ENCODE results near the gene PNLIPRP2.

Gene PNLIPRP2

DNA sequence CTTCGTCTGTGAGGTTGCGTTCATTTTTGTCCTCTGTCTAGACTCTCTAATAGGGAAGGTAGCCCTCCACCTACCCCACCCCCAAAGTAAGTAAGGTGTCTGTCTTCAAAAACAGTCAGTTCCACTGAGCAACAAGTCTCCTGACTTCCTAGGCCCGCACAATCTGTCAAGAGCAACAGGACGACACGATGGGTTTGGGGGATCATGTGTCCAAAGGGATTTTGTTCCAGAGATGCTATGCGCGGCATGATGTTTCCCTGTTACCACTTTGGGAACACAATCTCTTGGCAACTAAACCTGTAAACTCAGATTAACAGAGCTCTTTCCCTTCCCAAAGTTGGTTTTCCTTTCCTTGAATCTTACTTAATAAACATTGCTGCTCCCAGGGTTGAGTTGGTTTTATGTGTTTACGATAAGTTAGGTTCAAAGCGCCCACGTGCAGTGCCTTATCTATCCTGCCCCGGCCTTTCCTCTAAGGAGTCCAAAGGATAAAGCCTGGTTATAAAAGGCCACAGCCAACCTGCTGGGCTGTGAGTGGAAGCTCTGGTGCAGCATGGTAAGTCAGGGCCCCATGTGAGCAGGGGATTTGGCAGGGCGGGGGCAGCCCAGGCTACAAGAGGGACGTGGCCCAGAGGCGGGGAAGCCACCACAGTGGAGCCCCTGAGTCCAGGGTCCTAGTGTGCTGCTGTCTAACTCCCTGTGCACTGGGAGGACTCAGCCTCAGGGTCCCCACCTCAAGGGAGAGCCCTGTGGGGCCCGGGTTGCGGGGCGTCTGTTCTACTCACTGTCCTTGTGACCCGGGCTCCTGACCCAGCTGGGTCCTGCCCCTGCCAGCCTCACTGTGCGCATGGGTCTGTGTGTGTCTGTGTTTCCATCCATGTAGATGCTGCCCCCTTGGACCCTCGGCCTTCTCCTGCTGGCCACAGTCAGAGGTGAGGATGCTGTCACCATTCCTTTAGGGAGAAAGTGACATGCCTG is at the start of gene PNLIPRP2:
PNLIPRP2 (plus strand) TSS at position 531 of the 978 bp plus-strand sequence.
- DNase-seq = no peak

DNA sequence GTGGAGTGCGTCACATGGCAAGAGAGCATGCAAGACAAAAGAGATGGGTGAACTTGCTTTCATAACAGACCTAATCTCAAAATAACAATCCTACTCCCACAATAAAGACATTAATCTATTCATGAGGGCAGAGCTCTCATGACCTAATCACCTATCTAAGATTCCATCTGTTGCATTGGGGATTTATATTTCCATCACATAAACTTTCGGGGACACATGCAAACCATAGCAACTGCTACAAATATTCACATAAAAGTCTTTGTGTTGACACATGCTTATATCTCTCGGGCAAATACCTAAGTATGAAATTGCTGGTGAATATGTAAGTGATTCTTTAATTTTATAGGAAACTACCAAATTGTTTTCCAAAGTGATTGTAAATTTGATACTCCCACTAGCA is 46.0 kb upstream of the PNLIPRP2 start:
- DNase-seq = no peak

DNA sequence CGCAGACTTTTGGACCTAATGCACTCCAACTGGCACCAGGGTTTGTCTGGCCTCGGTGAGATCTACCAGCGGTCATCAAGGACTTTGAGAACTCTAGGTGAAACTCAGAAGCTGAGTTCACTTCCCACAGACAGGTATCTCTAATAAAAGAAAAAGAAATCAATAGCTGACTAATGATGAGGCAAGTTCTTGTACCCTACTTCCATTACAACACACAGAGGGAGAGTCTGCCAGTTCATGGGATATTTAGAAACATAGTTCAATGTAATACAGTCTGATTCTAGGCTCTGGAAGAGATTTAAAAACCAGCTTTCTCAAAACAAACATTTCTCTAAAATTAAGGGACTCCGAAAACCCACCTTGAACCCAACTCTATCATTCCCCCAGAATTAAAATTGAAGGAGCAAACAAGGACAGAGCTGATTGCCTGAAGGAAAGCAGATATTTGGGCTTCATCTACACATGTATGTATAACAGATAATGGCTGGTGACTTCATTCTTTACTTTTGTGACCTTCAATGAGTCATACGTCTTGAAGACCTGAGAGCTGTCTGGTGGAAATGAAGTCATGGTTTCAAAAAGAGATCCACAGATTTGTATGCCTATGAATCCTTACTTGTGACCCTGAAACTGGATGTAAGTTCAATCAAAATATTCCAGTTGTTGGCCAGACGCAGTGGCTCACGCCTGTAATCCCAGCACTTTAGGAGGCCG is 32.7 kb upstream of the PNLIPRP2 start:
- no peak for DNase-seq

DNA sequence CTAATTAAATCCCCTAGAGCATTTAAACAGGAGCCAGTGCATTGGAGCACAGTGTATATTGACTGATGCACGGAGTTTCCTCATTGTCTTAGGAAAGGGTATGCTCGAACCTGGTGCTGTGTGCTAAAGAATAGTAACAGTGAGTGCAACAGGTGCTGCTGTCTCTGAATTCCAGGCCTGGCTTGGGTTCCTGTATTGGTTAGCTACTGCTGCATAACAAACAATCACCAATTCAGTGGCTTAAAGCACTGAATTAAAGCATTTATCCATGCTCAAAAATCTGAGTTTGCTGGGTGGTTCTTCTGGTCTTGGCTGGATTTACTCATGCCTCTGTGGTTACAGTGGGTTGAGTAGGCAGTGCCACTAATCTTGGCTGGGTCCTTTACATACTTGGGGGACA is 31.8 kb upstream of the PNLIPRP2 start:
- no peak for DNase-seq

DNA sequence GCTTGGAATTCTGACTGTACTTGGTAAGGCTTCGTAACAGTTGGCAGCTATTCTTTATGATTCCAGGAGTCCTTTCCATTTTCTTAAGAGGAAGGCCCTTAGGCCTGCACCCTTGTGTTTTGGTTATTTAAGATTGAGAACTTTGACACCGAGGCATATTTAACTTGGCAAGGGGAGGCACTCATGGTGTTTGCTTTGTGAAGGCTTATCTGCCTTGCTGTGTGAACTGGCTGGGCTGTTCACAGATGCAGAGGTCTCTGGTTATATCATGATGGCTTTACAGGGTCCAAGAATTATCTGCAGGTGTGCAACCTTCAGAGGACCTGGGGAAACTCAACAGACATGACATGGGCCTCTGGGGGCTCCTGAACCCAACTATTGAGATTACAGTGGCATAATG is 30.8 kb upstream of the PNLIPRP2 start:
- no peak for DNase-seq

DNA sequence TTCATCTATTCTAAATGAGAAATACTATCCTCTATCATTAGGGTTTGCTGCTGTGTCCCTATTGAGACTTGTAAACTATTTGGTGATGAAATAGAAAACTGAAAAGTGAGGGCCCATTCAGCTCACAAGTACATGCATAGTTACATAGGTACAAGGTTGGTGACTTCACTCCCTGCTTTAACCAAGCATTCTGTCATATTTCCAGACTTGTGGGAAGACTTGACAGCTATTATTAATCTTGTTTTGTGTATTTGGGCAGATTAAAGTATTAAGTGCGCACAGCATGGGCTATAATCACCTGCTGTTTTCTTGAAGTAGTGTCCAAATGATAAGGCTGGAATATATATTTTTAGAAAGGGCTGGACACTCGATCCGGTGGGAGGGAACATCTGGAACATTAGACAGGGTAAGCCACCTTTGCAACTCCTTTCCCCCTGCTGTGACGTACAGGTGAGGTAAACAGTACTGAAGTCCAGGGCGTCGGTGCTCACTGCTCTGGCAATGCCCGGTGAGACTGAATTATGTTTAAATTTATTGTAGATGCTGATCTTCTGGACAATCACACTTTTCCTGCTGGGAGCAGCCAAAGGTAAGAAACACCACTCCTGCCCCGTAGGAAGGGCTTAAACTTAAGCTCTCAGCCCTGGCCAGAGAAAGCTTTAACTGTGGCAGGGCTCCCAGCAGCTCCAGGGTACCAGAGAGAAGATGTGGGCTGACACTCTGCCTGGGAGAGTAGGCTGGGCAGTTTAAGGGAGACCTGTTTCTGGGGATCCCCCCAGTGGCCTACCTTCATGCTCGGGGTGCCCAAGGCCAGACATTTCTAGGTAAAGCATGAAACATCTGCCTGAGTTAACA is 29.9 kb upstream of the PNLIPRP2 start, which contains the start of gene PNLIPRP1:
PNLIPRP1 (plus strand) TSS at position 370 of the 855 bp plus-strand sequence; CDS start at position 541, 171 bp downstream.
- no peak for DNase-seq

DNA sequence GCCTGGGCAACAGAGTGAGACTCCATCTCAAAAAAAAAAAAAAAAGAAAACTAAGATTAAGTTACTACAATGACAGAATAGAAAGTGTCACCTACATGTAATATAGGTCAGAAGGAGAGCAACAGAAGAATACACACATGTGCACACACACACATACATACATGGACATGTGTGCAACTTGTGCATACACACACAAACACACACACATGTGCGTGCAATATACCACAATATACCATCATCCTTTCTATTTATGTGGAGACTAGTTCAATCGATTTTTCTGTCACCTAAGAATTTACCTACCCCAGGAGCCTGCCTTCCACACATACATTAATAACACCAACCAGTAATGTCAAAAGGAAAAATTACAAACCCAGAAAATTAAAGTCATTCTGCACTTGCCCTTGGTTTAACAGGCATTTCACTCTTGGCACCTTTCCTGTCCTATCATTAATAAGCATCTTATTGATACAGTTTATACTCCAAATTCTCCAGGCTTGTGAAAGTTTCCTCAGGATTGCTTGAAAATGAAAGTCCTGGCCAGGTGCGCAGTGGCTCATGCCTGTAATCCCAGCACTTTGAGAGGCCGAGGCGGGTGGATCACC is 27.5 kb upstream of the PNLIPRP2 start:
- no peak for DNase-seq

DNA sequence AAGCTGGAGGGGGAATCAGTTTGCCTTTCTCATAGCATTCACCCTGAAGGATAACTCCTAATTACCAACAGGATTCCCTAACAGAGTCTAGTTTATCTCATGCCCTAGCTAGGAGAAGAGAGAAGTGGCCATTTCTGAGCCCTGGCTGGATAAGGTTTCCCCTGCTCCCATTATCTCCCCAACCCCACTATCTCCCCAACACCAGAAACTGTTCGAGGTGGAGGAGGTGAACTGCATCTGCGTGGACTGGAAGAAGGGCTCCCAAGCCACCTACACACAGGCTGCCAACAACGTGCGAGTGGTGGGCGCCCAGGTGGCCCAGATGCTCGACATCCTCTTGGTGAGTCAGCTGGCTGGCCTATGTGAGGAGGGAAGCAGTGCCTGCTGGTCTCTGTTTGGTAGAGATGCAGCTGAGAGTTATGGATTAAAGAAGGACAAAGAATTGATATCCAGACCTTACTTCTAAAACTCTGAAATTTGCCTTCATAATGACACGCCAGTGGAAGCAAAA is 26.2 kb upstream of the PNLIPRP2 start:
- no peak for DNase-seq

DNA sequence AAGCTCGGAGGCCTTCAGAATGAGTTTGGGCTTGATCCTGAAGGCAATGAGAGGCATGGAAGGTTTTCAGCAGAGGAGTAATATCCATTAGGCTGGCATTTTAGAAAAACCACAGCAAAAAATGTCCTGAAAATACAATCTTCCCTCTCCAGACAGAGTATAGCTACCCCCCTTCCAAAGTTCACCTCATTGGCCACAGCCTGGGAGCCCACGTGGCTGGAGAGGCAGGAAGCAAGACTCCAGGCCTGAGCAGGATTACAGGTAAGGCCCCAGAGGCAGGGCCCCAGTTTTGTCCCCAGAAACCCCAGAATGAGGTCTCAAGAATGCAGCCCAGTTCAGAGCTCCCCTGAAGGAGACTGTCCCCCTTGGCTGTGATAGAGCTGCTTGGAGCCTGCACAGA is 24.7 kb upstream of the PNLIPRP2 start:
- no peak for DNase-seq

DNA sequence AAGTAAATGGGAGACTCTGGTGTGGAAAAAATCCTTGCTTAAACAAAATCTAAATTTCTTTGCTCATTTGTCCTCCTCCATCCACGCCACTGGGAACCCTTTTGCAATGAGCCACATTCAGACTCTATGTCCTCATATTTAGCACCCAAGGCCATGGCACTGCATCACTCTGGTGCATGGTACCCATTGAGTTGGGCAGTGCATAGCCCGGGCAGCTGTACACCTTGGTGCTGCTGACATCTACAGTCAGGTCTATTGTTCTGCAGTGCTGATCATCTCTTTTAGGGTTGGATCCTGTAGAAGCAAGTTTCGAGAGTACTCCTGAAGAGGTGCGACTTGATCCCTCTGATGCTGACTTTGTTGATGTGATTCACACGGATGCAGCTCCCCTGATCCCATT is 23.2 kb upstream of the PNLIPRP2 start:
- DNase-seq = no peak

DNA sequence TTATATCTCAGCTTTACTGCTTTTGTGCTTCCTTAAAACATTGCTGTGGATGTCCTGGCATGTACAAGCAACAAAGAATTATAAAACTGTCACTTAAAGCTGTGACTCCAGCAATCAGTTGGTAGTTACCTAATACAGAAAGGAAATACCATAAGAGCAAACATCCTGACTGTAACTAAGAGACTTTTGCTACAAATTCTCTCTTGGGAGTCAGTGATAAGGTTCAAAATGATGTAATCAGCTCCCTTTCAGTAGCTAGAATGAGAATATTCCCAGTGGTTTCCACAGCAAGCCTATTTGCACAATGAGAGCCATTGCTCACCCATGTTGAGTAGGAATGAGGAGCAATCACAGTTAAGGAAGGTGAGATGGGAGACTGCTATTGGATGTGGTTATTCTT is 22.4 kb upstream of the PNLIPRP2 start:
- no peak for DNase-seq

DNA sequence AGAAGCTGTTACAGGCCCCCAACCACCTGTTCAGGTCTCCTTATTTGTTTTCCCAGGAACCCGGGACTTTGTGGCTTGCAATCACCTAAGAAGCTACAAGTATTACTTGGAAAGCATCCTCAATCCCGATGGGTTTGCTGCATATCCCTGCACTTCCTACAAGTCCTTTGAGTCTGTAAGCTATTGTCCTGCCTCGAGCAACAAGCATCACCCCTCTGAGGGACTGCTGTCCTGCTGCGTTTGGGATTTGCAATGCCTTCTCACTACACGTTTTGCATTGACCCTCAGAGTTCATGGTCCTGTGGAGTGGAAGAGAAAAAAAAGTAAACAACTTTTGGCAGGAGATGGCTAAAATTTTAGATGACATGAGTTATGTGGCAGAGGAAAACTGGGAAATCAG is 20.8 kb upstream of the PNLIPRP2 start:
- DNase-seq = no peak

DNA sequence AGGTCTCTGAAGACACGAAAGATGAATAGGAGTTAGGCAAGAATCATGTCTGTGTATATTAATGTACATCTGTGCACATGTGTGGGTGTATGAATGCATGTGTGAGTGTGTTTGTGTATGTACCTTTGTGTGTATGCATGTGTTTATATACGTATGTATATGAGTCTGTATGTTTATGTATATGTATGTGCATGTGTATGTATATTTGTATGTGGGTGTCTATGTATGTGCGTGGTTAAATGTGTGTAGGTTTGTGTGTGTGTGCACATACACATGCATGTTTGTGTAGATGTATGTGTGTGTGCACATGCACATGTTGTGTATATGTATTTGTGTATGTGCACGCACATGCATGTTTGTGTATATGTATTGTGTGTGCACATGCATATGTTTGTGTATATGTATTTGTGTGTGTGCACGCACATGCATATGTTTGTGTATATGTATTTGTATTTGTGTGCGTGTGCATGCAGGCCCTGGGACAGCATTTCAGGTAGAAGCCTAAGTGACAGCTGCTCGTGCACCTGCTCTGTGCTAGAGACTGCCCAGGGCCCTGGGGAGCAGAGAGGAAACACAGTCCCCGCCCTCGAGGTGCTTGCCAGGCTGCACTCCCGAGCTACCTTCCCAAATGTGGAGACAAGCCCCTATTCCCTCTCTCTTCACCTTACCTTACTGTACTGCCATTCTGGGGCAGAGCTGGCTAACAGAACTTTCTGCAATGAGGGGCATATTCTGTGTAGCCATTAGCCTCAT is 17.9 kb upstream of the PNLIPRP2 start:
- no peak for DNase-seq

DNA sequence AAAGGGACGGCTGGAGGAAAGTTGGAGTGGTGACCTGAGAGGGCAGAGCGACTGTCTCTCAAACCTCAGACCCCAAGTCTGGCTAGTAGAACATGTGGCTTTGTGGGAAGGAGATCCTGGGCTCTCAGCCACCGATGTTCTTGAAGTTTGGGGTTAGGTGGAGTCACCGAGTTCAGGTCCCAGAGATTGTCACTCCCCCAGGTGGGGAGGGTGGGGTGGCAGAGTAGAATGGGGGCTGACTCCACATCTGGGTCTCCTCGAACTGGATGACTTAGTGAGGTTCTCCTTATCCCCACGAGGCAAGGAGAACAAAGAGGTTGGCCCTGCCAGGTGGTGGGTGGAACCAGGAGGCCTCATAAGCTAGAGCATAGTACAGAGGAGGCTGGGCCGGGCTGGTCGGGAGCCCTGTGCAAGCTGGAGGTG is 14.7 kb upstream of the PNLIPRP2 start:
- no peak for DNase-seq

DNA sequence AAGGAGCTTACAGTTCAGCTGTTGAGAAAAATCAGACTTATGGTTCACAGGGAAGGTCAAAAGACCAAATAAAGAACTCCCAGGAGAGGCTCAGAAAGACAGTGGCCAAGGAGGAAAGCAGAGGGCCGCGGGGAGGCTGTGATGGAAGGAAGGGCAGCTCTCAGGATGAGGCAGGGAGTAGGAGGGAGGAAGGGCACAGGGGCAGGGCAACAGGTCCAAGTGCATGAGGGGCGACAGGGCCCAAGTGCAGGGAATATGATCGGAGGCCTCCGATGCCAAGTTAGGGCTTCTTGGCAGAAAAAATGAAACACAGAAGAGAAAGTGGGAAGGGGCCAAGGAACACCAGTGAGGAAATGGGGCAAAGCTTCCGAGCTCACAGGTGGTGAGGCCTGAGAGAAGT is 13.4 kb upstream of the PNLIPRP2 start:
- DNase-seq = no peak

DNA sequence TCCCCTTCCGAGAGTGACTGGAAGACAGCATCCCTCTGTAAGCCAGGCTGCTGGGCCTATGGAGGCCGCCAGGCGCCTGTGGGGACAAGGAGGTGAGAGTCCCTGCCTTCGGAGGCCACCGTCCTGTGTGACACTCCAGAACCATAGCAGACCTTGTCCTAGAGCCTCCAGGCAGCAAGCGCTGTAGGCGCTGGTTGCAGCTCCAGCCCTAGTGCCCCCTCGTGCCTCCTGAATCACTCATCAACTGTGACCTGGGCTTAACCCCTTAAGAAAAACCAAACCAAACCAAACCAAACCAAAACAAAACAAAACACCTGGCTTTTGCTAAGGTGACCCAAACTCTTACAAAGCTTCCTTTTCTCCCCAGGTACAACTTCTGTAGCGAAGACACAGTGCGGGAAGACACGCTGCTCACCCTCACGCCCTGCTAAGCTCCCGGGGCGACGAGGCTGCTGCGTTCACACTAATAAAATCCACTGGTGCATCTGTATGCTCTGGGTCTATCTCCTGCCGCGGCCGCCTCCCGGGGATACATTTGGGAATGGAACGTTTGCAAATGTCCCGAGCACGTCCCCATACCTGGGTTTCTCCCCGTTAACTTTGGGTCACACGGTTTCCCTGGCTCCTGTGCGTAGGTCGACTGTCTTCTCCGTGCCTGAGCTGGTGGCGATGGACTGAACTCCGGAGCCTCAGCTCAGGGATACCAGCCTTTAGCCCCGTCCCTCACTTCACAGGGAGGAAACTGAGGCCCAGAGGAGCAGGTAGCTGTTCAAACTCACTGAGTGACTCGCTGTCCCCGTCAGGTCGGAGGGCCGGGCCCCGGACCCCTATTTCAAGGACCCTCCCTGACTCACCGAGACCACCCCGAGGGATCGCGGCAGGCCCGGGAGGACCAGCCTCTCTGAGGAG is 11.8 kb upstream of the PNLIPRP2 start:
- no peak for DNase-seq

DNA sequence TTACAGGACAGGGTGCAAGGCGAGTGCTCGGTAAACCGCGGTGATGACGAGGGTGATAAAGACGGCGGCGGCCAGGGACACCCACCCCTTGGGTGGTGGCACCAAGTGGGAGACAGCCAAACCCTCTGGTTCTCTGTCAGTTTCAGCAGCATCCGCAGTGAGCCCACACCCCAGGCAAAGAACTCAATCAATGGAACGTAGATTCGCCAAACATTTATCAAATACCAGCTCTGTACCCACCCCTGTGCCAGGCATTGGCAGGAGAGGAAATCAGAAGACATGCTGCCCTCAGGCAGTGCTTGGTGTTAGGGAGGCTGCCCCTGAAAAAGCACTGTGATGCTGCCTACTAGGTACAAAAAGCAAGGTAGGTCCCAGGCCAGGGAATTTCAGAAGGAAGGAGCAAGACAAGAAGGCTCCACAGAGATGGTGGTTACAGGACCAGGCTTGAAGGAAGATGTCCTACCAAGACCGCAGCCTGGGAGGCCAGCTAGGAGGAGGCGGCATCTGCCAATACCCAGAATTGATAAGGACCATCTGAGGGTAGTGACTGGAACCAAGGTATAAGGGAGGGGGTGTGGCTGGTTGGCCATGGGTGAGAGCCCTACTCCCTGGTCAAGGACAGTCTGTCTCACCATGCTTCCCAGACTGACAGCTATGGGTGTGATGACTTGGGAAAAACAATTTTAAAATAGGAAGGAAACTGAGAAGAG is 10.2 kb upstream of the PNLIPRP2 start:
- no peak for DNase-seq

DNA sequence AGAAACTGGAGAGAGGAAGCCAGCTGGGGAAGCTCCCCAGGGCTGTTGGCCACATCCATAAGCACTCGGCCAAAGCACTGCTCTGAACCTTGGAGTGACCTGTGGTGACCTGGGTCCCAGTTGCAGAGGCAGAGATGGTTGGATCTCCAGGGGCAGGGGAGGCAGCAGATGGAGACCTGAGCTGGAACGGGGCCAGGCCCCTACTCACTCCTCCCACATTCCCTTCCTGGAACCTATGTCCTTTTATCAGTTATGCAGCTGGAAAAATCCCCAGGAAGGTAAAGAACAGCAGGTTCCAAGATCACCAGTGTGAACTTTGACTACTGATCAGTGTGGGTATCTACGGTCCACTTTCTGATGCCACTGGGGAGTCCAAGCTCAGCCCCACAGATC is 9.6 kb upstream of the PNLIPRP2 start:
- no peak for DNase-seq

DNA sequence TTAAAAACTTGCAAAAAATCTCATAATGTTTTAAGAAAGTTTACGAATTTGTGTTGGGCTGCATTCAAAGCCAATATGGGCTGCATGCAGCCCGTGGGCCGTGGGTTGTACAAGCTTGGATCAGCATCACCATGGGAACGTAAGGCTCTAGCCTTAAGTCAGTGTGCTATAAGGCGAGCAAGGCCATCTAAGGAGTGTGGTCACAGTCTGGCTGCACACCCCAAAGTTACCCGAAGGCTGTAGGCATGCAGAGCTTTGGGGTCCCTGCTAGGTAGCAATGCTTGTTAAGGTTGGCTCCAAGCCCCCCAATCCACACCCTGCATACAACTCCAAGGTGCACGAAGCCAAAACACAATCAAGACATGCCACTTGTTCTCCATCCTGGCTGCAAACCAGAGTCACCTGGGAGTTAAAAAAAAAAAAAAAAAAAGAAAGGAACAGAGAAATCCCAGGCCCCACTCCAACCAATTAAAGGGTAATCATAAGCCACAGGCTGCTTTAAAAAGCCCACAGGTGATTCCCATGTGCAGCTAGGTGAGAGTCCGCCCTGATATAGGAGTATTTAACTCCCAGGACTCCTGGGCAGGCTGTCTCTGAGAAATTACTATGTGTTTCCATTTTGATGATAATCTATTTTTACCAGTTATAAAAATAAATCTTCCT is 8.5 kb upstream of the PNLIPRP2 start:
- no peak for DNase-seq

Measured in NCI-H226 (cell line).